Peyer's patch (tissue), 4 donors: ENCODE data around the gene SLPI. TPM values are rescaled to one million over a fixed set of nuclear protein-coding genes. Genes with fewer than 3 reads are reported as not detected.

ENCODE experiments used
- DNase-seq, 3 donors: peaks; one replicate each; pipeline ENCODE4 v3.0.0-alpha.2; 2017 to 2019
- H3K27ac ChIP-seq, 4 donors: fragments of 200-600 bp; sonication (generic); one replicate each; pipeline ENCODE4 v1.5.1; 2016 to 2019
- H3K27me3 ChIP-seq, 2 donors: fragments of 200-600 bp; sonication (generic); one replicate each; pipeline ENCODE4 v1.5.1; 2019
- H3K36me3 ChIP-seq, 3 donors: fragments of 200-600 bp; sonication (generic); one replicate each; pipeline ENCODE4 v1.5.1; 2016 to 2019
- H3K4me1 ChIP-seq, 4 donors: fragments of 200-600 bp; sonication (generic); one replicate each; pipeline ENCODE4 v1.5.1; 2016 to 2019
- H3K4me3 ChIP-seq, 4 donors: fragments of 200-600 bp; sonication (generic); 1 replicate in 3 of 4; 2 replicates in 1 of 4; pipeline ENCODE4 v1.5.1; 2016 to 2019; ENCODE audit warnings: mild to moderate bottlenecking in 1 of 4
- H3K9me3 ChIP-seq, 4 donors: fragments of 200-600 bp; sonication (generic); one replicate each; pipeline ENCODE4 v1.5.1; 2016 to 2019; ENCODE audit warnings: mild to moderate bottlenecking in 1 of 4
- POLR2A ChIP-seq, 2 donors: fragments of 450-650 bp; IDR thresholded peaks; one replicate each; pipeline ENCODE4 v1.5.1; 2017; ENCODE audit warnings: antibody characterized with exemption in 2 of 2, mild to moderate bottlenecking in 2 of 2, moderate library complexity in 2 of 2
- total RNA-seq, 4 donors: library from RNA; depleted of rRNA; stranded (reverse); fragments of >200 nt; gene quantifications; one replicate each; pipeline ENCODE4 v1.1.0, GENCODE V29; 2016
- TF ChIP-seq, protein P1 (sequence below), 6 experiments: fragments of 450-650 bp in 4 of 6; fragments of 200-600 bp in 2 of 6; sonication (generic) in 1 of 6; IDR thresholded peaks; one replicate each; pipeline ENCODE4 v1.5.1; 2017 to 2019; ENCODE audit warnings: antibody characterized with exemption in 6 of 6, mild to moderate bottlenecking in 3 of 6, moderate library complexity in 1 of 6

The SLPI gene
- total RNA-seq, 4 donors from 2014 or later, result 8.3 to 28.0 (median 17.8) TPM

DNA sequence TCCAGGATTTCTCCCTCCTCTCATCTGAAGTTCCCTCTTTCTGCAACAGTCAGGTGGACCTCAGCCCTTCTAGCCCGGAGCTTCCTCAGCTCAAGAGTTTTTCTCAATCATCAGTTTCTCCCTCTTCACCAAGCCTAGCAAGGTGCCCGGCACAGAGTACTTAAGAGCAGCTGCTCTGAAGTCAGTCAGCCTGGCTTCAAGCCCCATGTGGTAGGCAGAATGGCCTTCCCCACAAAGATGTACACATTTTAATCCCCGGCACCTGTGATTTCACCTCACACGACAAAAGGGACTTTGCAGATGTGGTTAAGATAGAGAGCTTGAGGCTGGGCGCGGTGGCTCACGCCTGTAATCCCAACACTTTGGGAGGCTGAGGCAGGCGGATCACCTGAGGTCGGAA, 37.2 kb upstream of the SLPI start:
- no peaks in the 10 kb centered on the region for H3K27me3 ChIP-seq
- no peak overlapping the region for H3K4me3 ChIP-seq
- TF ChIP-seq, protein P1, sequence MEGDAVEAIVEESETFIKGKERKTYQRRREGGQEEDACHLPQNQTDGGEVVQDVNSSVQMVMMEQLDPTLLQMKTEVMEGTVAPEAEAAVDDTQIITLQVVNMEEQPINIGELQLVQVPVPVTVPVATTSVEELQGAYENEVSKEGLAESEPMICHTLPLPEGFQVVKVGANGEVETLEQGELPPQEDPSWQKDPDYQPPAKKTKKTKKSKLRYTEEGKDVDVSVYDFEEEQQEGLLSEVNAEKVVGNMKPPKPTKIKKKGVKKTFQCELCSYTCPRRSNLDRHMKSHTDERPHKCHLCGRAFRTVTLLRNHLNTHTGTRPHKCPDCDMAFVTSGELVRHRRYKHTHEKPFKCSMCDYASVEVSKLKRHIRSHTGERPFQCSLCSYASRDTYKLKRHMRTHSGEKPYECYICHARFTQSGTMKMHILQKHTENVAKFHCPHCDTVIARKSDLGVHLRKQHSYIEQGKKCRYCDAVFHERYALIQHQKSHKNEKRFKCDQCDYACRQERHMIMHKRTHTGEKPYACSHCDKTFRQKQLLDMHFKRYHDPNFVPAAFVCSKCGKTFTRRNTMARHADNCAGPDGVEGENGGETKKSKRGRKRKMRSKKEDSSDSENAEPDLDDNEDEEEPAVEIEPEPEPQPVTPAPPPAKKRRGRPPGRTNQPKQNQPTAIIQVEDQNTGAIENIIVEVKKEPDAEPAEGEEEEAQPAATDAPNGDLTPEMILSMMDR (IDR thresholded peaks at IDR 0.05), result no peak
- TF ChIP-seq POLR2A (IDR thresholded peaks at IDR 0.05), result no peak
- DNase-seq, result no peak
- peaks cover 0 to 11% (median 7%) of the 10 kb centered on the region in 4 donors for H3K4me1 ChIP-seq
- H3K36me3 ChIP-seq, result no peaks in the 10 kb centered on the region
- no peaks in the 10 kb centered on the region for H3K9me3 ChIP-seq
- H3K27ac ChIP-seq, result no peak overlapping the region

DNA sequence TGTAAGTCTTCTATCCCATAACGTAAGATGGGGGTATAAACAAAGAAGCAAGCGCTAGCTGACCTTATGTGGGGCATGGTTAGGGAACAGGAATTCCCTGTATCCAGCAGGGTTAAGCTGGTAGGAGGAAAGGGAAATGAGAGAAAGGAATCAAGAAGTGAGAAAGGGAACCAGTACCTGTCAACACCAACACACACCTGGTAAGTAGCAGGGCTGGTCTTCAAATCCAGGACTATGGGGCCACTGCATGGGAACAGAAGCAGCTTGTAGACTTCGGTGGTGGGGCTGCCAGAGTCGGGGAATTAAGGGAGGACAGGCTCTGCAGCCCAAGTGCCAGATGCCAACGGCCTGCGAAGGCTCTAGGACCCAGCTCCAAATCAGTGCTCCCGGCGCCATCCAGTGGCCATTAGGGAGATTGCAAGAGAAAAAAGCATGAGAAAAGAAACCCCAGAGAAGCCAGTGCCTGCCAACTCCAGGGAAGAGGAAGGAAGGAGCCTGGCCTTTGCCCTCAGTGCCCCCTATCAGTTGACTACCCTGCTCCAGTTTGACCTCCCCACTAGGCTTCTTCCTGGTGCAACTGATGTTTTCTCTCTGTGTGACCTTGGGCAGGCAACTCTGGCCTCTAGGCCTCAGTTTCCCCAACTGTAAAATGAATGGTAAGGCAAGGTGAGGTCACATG, 36.5 kb upstream of the SLPI start:
- Histone ChIP-seq H3K36me3 (no peaks in the 10 kb centered on the region), H3K4me3 (no peak overlapping the region), H3K27ac (no peak overlapping the region), H3K4me1 (peaks cover 0 to 11% (median 7%) of the 10 kb centered on the region in 4 donors), H3K27me3 (no peaks in the 10 kb centered on the region), H3K9me3 (no peaks in the 10 kb centered on the region)
- DNase-seq, result peak; percentile 51 to 88 (median 76)
- TF ChIP-seq, protein P1 (IDR thresholded peaks at IDR 0.05), result peak; percentile 44 to 89 (median 75)
- no peak for TF ChIP-seq POLR2A (IDR thresholded peaks at IDR 0.05)

DNA sequence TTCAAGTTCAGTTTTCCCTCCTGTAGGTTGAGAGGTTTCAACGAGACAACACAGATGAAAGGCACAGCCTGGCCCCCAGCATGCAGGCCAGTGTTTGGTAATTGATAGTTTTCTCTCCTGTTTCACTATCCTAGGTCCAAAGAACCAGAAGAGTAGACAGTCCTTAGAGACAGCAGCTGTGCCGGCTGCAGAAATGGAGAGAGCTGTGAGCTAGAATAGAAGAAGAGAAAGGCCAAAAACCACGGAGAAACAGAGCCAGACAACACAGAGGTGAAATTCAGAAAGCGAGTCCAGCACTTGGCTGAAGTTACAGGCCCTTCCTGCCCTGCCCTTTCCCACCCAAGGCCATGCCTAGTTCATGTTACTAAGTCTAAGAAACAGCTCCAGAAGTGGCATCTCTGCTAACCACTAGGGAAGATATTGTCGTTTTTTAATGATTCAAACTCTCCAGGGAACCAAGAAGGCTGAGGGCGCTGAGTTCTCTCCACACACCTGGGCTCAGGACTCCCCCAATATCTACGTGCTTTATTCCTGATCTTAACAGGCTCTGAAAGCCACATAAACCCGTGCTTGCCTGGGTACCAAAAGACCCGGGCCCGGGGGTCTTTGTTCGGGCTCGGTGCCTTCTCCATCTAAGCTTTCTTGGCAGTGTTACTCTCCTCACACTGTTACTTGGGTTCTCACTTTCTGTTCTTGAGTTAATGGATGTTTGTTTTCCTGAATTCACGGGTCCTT, 35.7 kb upstream of the SLPI start:
- no peaks in the 10 kb centered on the region for H3K27me3 ChIP-seq
- TF ChIP-seq, protein P1 (IDR thresholded peaks at IDR 0.05), result no peak
- TF ChIP-seq POLR2A (IDR thresholded peaks at IDR 0.05), result no peak

DNA sequence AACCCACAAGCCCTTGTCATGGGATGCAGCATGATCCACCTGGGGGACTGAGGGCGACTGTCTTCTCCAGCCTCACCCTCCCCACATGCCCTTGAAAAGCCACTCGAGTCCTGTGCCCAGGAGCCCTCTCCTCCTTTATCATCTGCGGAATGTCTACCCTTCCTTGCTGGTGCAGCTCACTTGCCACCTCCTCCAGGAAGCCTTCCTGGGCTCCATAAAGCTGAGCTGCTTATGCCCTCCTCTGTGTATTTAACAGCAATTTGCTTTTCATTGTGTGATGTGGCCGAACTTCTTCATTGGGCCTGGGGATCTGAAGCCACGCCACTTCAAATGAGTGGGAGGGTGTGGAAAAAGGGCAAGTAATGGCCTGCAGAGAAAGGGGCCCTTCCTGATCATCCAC, 34.5 kb upstream of the SLPI start:
- TF ChIP-seq, protein P1 (IDR thresholded peaks at IDR 0.05), result no peak
- no peak for TF ChIP-seq POLR2A (IDR thresholded peaks at IDR 0.05)
- H3K4me3 ChIP-seq, result no peak overlapping the region
- H3K9me3 ChIP-seq, result no peaks in the 10 kb centered on the region
- no peak for DNase-seq
- no peak overlapping the region for H3K27ac ChIP-seq
- H3K4me1 ChIP-seq, result peaks cover 0 to 9% (median 7%) of the 10 kb centered on the region in 4 donors
- no peaks in the 10 kb centered on the region for H3K36me3 ChIP-seq
- no peaks in the 10 kb centered on the region for H3K27me3 ChIP-seq

More for the DNA sequence above, 35.7 kb upstream of the SLPI start:
- no peaks in the 10 kb centered on the region for H3K9me3 ChIP-seq
- no peaks in the 10 kb centered on the region for H3K36me3 ChIP-seq
- no peak for DNase-seq
- no peak overlapping the region for H3K4me3 ChIP-seq
- H3K4me1 ChIP-seq, result peaks cover 0 to 11% (median 7%) of the 10 kb centered on the region in 4 donors
- no peak overlapping the region for H3K27ac ChIP-seq

DNA sequence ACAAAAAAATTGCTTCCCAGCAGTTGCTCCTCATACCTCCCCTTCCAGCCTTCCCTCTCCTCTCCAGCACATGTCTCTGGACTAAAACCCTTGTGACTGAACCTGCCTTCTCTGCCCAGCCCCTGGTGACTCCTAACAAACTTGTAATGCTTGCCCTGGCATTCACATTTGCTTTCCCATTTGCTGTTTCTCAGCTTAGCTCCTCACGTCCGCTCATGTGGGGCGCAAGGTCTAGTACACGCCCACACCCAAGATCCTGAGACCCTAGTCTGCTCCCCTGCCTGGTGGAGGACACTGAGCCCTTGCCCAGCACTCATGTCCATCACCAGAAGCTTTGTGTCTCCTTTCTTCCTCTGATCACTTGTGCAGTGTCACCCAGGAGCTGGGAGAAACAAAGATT, 34.0 kb upstream of the SLPI start:
- Histone ChIP-seq H3K4me1 (peaks cover 0 to 5% (median 3%) of the 10 kb centered on the region in 4 donors), H3K27me3 (no peaks in the 10 kb centered on the region), H3K27ac (no peak overlapping the region), H3K9me3 (no peaks in the 10 kb centered on the region), H3K36me3 (no peaks in the 10 kb centered on the region), H3K4me3 (no peak overlapping the region)
- no peak for DNase-seq
- no peak for TF ChIP-seq POLR2A (IDR thresholded peaks at IDR 0.05)
- TF ChIP-seq, protein P1 (IDR thresholded peaks at IDR 0.05), result no peak
